GM20431 (cell line): ENCODE data around the gene ZSCAN5C.

Experiments used
- in situ Hi-C: fragments of 300-500 bp; cut with MseI, MboI; formaldehyde crosslinking; loops from one replicate; pipeline ENCODE4 v1.15.0; 2020; ENCODE audit warnings: low sequenced_read_pairs; ENCODE audit not compliant: unreplicated experiment

Gene ZSCAN5C

GRCh38 chr19:56258272-56258671, 56.2 kb downstream of the ZSCAN5C start:
- in situ Hi-C loops: no loop called here
